Omental fat pad (tissue), 4 donors: ENCODE data around the gene BABAM2. TPM values are rescaled to one million over a fixed set of nuclear protein-coding genes. Genes with fewer than 3 reads are reported as not detected.

Experiments used
- ATAC-seq: fragments of 150-250 bp; one replicate; pipeline ENCODE4 v1.9.1; 2016; ENCODE audit warnings: mild to moderate bottlenecking, moderate library complexity; ENCODE audit not compliant: low FRiP score
- DNase-seq: peaks from one replicate; pipeline ENCODE4 v3.0.0-alpha.2; 2019; ENCODE audit warnings: low spot score
- CTCF ChIP-seq, 3 donors: fragments of 450-650 bp; IDR thresholded peaks; one replicate each; pipeline ENCODE4 v1.5.1; 2016 to 2017; ENCODE audit warnings: antibody characterized with exemption in 3 of 3, mild to moderate bottlenecking in 3 of 3, moderate library complexity in 2 of 3
- total RNA-seq, 4 donors: library from RNA; depleted of rRNA; stranded (reverse); fragments of >200 nt; gene quantifications; one replicate each; pipeline ENCODE4 v1.1.0, GENCODE V29; 2016

Gene BABAM2
- total RNA-seq, 4 donors from 2014 or later, result 29.2 to 41.0 (median 36.5) TPM

GRCh38 chr2:27922842-27923241 lies 32.3 kb downstream of the BABAM2 start:
- TF ChIP-seq CTCF (IDR thresholded peaks at IDR 0.05), result no peak
- DNase-seq (no peak), ATAC-seq (peak; percentile 7)

DNA sequence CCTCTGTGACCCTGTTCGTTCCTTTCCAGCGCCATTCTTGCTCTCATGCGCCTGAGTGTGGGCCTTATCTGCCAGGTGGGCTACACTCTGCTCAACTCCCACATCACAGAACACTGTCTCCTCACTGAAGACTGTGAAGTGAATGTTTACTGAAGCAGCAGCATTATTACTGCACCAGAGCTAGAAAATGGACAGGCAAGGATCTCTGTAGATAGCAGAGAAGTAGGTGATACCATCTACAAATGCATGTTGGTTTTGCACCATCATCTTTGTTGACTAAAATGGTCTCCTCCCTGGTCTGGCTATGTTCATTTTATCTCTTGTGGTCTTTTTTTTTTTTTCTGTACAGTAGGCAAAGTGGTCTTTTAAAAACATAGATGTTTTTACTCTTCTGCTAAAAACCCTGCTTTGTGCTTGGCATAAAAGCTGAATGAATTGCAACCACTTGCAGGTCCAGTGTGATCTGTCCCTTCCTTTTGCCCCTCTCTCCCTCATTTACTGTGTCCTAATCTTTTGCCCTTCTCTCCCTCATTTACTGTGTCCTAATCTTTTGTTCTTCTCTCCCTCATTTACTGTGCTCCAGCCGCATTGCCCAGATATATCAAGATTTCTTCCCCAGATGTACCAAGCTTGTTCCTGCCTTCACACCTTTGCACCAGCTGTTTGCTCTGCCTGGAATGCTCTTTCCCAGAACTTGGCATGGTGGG lies 35.4 kb downstream of the BABAM2 start:
- no peak for ATAC-seq
- no peak for TF ChIP-seq CTCF (IDR thresholded peaks at IDR 0.05)
- no peak for DNase-seq

DNA sequence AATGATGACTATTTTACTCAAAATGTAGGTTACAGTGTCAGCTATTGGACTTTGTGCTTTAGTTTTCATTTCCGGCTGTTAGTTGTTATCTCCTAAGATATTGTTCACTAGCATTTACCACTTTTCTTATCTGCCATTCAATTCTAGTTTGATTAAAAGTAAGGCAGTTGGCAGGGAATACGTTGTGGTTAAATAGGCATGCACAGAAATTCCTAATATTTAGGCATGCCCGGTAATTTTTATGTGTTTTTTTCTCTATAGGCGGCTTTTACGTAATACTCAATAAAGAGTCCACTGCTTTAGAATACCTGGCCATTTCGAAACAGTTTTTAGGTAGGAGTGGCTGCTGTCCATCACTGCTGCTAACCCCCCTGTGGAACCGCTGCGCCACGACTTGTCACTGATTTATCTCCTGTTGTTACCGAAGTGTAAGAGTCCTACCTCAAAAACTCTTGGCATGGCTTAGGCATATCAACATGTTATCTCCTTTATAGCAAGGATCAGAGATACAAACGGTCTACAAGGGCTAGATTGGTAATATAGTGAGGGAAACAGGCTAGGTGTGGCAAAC lies 39.5 kb downstream of the BABAM2 start:
- no peak for TF ChIP-seq CTCF (IDR thresholded peaks at IDR 0.05)
- DNase-seq, result no peak
- no peak for ATAC-seq

- no peak for ATAC-seq
- no peak for TF ChIP-seq CTCF (IDR thresholded peaks at IDR 0.05)
- no peak for DNase-seq
These were observed 40.9 kb downstream of the BABAM2 start for GRCh38 chr2:27931361-27931950.

- no peak for DNase-seq
- no peak for TF ChIP-seq CTCF (IDR thresholded peaks at IDR 0.05)
- ATAC-seq, result peak; percentile 88
These were observed 41.9 kb downstream of the BABAM2 start for GRCh38 chr2:27932396-27932795.

DNA sequence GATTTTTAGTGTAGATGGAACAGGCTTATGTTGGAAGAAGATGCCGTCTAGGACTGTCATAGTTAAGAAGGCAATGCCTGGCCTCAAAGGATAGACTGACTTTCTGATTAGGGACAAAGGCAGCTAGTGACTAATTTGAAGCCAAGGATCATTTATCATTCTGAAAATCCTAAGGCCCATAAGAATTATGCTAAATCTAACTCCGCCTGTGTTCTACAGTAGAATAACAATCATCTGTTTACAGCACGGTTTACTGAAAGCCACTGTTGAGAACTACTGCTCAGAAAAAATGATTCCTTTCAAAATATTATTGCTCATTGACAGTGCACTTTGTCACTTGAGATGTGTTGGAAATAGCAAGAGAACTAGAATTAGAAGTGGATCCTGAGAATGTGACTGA lies 44.5 kb downstream of the BABAM2 start:
- no peak for TF ChIP-seq CTCF (IDR thresholded peaks at IDR 0.05)
- ATAC-seq (no peak), DNase-seq (no peak)
